Activated CD4-positive, alpha-beta T cell treated with anti-CD3 and anti-CD28 coated beads, Interleukin-2, amount 50 U/mL, for 48 hours (primary cell): ENCODE measurements around the gene ARHGAP22.

Experiments used
- DNase-seq, 2 experiments: peaks; one replicate each; pipeline ENCODE4 v3.0.0-alpha.2; 2020

Gene ARHGAP22

DNA sequence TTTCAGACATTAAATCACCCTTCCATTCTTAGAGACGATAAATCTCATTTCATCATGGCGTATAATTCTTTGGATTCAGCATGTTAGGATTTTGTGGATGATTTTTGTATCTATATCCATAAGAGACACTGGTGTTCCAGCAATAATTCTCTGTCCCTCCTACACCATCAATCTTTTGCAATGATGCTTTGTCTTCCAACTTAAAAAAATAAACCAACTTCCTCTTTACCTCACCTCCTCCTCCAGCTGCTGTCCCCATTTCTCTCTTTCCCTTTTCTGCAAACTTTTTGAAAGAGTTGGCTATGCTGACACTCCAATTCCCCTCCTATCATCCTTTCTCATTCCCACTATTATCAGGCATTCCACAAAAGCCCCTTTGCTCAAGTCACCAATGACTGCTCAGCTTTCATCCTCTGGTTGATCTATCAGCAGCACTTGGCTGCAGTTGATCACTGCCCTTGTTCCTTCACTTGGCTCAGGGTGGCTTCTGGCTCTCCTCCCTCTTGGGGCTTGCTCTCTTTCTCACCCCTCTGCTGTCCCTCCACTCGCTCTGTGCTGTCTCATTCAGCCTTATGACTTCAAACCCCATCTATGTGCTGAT lies 130.0 kb downstream of the ARHGAP22 start:
- DNase-seq: no peak

DNA sequence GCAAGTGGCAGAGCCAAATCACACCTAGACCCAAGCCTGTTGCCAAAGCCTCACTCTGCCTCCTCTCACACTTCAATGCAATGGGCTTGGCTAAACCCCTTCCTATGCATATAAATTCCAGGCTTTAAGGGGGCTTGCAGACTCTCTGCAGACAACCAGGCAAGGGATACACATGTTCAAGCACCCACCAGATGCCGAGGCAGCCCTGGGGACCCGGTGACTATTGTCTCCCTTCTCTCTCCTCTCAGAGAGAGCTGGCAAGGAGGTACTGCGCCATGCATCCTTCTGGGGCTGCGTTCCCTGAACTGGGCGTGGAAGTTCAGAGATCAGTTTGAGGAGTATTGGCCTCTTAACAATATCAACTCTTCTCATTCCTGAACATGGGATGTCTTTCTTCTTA lies 131.2 kb downstream of the ARHGAP22 start:
- no peak for DNase-seq

DNA sequence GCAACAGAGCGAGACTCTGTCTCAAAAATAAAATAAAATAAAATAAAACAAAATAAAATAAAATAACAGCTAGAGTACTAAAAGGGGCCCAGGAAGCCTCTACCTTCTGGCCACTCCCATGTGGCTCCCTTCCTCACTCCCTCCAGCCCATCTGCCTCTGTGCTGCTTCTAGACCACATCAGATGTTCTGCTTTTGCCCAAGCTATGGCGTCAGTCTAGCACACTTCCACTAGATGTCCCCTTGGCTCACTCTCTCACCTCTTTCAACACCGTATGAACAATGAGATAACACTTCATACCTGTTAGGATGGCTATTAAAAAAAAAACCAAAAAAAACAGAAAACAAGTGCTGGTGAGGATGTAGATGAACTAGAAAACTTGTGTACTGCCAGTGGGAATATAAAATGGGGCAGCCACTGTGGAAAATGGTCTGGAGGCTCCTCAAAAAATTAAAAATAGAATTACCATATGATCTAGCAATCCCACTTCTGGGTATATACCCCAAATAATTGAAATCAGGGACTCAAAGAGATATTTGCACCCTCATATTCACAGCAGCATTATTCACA lies 132.3 kb downstream of the ARHGAP22 start:
- DNase-seq: no peak

DNA sequence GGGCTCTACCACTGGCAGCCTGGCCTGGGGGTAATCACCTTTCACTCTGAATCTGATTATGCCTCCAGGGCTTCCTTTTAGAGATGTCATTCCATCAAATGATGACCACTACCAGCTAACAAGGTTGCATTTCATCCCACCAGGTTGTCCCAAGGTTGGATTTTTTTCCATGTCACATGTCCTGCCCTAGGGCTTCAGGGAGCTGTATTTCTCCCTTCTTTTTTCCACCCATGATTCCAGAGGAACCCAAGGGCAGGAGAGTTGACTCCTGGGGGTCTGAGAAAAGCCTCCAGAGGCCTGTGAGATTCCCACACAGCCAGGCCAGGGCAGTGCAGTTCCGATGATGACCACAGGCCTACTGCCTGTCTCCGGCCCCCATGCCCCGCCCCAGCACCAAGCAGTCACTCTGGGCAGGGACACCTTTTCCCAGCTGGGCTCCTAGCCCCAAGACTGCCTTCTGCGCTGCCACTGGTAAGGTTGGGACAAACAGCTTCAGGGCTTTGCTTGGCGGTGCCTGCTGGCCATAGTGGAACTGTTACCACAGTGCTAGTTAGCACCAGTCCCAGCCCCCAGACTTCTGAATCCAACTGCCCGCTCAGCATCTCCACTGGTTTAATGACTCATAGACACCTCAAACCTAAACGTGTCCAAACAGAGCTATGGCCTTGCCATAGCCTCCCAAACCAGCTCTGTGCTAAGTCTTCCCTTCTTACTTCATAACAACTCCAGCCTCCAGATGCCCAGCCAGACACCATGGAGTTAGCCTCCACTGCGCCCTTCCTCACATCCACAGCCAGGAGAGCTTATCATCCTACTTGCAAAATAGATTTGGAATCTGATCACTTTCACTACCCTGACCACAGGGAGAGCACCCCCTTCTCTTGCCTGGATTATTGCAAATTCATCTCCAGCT lies 133.7 kb downstream of the ARHGAP22 start:
- no peak for DNase-seq

DNA sequence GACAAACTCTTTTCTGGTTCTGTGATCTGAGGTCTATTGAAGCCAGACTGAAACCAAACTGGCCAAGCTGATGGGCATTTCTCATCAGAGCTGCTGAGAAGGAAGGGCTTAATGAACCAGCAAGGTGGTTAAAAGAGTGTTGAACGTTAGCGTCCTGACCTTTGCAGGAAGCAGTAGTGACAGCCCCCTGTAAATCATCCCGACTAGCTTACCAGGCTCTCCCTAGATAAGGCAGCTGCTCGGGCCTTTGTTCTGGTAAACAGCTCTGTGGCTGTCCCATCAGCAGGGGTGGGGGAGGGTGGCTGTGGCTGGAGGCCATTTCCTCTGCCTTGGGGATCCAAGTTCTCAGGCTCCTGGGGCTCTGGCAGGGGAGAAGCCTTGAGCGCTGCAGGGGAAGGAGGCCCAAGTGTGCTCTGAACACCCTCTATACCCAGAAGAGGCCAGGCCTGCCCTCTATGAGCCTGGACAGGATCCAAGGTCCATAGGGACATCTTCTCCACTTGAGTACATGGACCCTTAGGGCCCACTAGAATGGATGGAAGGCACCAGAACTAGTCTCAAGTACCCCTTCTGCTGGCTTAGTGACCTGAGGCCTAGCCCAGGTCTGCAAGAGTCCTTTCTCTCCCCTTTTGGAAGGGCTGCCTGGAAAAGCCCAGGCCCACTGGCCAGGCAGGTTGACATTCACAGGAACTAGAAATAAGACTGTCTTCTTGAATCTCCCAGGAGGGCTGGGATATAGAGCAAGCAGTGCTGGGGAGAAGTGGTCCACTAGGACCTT lies 134.6 kb downstream of the ARHGAP22 start:
- no peak for DNase-seq

DNA sequence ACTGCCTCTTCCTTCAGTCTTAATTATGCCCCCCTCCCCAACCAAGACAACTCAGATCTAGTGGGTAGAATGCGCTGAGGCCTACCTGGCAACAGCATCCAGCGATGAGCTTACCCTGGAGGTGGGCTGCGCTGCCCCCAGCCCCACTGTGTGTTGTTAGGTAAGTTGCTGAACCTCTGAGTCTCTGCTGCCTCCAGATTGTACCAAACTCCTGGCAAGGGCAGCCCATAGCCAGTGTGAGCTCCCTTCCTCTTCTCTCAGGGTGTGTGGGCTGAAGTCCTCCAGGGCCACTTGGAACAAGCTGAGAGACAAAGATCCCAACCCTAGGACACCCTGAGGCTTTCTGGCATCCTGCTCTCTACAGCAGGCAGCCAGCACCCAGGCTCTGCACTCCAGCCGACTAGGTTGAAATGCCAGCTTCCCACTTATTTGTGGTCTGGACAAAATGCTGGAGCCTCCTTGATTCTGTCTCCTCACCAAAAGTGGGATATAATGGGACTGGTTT lies 135.3 kb downstream of the ARHGAP22 start:
- no peak for DNase-seq

DNA sequence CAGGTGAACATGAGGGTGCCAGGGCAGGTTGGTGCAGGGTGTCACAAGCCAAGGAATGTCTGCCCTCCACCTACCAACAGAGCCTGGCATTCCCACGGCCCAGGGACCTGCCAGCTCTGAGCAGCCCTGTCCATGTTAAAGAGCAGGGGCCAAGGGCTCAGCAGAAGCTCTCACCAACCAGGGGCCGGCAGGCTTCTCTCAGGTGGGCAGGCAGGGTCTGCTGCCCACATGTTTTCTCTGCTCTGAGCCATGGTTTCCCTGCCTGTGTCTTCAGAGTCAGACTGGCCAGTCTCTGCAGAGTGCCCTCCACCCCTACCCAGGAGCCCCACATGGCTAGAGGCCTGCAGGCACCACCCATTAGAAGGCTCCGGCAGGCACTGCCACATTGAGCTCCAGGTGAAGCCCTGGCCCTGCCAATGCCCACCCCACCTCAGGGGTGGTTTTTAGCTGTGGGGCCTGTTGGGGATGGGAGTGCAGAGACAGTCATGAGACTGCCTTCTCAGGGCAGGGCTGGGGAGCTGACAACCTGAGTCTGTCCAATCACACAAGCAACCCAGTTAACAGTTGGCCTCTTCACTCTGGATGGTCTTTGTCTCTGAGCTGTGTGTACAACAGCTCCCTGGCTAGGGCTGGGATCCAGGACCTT lies 135.9 kb downstream of the ARHGAP22 start:
- no peak for DNase-seq

DNA sequence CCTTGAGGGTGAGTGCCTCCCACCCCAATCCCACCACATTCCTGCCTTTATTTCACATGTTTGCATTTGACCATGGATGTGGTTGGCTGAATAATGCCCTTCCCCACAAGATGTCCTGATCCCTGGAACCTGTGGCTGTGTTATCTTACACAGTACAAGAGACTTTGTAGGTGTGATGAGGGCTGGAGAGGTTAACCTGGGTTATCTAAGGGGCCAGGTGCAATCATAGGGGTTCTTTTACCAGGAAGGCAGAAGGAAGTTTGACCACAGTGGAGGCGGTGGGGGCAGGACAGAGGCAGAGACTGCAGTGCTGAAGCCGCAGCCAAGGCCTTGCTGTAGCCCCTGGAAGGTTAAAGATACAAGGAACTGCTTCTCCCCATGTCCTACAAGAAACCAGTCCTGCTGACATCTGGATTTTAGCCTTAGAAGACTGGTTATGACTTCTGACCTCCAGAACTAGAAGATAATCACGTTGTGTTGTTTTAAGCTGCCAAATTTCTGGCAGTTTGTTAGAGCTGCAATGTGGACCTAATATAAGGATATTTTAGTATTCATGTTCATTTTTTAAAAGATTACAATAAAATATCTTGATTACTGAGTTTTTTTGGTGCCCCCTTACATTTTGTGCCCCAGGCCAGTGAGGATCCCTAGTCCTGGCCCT lies 136.6 kb downstream of the ARHGAP22 start:
- DNase-seq: no peak

DNA sequence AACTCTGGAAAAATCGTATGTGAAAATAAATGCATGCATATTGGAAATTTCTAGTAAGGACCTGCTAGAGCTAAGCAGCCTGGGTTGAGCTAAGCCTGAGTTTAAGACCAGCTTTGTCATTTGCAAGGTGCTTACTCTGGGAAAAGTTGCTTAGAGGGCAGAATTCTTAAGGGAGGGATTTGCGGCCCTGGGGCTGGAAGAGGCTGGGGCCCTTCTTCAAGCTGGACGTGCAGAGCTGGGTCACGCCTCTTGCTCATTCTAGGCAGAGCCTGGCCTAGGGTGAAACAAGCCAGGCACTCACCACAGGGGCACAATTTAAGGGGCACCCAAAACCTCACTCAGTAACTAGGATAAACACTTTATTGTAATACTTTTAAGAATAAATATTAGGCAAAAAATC lies 137.2 kb downstream of the ARHGAP22 start:
- DNase-seq: no peak

DNA sequence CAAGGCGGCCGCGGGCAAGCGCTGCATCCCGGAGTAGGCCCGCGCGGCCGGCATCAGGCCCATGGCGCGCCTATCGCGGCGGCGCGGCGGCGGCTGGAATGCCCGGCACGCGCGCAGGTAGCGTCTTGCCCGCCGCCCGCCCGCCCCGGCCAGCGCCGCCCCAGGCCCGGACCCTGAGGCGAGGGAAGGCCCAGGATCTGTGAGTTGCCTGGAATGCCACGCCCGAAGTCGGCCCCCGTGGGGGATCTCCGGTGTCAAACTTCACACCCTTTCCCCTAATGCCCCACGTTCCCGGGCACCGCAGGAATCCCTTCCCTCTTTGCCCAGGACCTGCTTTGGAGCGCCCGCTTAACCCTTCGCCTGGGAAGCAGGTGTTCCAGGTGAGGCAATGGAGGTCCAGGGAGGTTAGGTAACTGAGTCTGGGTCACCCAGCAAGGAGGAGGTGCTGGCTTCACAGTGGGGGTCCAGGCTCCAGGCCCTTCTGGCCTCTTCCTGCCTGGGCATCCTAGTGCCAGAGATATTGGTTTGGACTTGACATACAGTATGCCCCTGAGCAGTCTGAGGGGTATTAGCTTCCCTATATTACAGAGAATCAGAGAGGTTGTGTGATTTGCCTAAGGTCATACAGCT lies 138.1 kb downstream of the ARHGAP22 start:
- no peak for DNase-seq

DNA sequence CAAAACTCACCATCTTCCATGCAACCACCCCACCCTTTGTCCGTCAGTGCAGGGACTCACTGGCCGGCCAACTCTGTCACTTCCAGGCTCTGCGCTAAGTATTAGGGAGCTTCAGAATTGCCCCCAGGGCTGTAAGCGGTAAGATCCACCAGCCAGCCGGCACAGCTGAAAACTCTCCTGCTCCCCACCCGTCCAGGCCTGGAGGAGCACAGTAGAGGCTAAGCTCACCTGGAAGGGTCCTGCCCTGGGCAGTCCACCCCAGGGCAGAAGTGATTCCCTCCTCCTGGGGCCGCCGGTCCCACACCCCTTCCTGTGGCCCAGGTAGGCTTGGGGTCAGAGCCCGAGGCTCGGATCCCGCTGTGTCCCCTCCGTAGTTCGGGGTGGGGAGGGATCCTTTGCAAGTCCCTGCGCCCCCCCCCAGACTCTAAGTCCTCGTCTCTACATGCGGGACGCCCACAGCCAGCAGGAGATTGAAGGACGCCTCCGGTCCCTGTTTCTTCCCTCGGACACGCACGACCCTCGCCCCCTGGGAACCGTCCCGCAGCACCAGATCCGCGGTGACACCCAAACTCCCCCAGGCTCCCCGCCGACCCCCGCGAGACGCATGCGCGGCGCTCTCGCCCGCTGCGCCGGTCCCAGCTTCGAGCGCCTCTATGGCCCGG lies 138.9 kb downstream of the ARHGAP22 start:
- DNase-seq: no peak

DNA sequence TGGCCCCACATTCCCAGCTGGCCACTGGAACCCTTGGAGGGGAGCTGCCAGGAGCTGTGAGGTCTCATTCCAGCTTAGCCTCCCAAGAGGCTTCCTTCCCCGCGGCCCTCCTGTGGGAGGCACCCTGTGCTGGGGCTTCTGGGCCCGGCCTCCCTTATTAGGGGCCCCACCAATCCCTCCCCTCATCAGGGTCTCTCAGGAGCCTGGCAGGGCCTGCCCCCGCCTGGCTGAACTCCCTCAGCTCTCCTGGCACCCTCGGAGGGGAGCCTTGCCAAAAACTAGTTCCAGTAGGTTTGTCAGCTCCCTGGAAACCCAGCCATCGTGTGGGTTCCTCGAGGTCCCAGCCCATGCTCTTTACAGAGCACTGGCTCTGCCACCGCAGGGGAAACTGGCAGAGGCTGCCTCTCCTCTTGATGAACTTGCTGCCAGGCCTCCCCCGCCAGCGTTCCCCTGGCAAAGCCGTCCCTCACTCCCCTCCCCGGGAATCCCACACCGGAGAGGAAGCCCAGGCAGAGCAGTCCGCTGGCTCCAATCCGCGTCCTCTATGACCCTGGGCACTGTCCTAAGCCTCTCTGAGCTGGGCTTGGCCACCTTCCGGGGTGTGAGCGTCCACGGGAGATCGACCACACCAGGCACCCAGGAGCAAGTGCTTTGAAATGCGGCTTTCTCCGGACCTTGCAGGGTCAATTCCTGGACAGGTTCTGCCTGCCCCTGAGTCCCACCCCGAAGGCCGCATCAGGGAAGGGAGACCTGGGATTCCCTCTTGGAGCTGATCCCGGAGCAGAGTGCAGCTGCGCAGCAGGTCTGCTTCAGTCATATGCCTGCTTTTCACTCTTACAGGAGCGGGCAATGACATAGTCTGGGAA lies 139.8 kb downstream of the ARHGAP22 start:
- DNase-seq: no peak

DNA sequence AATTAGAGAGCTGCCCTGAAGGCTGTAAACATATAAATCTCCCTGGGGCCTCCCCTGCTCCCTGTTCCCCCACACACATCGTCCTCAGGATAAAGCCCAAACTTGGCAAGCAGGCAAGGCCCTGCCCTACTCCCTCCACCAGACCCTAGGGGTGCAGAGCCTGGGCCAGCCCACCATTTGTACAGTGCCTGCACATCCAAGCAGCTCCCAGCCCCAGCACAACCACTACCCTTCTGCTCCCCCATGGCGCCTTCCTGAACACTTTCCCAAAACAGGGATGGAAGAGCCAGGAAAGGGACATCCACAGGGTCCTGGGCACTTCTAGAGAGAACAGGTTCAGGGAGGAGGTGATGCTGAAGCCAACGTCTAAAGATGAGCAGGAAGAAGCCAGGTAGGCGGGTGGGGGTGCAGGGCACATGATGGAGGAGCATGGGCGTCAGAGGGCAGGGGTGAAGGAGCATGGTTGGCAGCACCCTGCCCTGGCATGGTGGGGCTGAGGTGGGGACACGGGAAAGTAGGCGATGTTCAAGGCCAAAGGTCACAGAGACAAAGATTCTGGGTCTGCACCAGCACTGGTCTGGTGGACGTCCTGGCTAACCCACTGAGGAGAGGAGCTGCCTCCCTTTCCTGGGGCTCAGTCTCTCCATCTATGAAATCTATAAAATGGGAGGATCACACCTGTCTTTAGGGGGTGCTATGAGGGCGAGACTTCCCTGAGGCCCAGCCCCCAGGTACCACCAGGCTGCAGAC lies 140.6 kb downstream of the ARHGAP22 start:
- DNase-seq: no peak

DNA sequence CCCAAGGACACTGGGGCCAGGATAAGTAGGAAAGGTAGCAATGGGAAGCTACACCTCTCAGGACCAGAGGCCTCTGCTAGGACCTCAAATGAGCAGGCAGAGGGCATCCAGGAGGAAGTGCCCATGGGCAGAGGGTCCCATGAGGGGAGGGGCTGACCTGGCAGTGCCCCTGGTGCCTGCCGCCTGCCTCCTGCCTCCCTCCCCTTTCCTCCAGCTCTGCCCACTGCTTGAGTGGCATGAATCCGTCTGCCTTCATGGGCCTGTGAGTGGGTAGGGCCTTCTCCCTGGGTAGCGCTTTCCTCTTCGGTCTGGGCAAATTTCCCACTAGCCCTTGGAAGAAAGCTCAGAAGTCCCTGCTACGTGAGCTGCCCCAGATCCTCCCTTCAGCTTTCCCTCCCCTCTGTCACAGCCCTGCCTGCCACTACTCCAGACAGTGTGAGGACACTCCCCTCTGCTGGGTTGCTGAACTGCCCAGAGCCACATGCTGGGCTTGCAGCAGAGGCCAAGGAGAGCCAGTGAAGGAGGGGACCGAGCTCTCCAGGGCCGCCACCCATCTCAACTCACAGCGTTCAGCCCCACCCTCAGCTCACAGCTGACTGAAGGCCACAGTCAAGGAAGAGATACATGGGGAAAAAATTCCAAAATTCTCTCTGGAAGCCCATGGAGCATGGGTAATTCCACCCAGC lies 141.4 kb downstream of the ARHGAP22 start:
- DNase-seq: no peak

DNA sequence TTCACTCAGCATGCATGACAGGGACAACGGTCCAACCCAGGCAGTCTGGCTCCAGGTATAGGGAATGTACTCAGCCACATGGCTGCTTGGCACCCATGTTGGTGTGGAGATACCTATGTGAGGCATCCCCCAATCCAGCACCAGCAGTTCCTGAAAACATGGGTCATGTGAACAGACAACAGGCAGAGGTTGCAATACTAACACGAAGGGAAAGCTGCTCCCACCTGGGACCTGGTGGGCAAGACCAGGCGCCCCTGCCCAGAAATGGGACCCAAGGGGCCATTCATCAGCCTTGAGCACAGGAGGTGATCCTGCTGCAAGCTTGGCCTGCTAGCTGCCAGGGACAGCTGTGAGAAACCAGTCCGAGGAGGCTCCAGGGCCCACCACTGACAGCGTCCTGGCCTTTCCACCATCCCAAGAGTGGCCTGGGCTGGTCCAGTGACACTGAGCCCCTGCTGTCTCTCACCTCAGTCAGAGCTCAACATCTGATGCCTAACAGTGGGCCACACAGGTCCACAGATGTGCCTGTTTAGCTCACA lies 142.3 kb downstream of the ARHGAP22 start:
- DNase-seq: no peak

DNA sequence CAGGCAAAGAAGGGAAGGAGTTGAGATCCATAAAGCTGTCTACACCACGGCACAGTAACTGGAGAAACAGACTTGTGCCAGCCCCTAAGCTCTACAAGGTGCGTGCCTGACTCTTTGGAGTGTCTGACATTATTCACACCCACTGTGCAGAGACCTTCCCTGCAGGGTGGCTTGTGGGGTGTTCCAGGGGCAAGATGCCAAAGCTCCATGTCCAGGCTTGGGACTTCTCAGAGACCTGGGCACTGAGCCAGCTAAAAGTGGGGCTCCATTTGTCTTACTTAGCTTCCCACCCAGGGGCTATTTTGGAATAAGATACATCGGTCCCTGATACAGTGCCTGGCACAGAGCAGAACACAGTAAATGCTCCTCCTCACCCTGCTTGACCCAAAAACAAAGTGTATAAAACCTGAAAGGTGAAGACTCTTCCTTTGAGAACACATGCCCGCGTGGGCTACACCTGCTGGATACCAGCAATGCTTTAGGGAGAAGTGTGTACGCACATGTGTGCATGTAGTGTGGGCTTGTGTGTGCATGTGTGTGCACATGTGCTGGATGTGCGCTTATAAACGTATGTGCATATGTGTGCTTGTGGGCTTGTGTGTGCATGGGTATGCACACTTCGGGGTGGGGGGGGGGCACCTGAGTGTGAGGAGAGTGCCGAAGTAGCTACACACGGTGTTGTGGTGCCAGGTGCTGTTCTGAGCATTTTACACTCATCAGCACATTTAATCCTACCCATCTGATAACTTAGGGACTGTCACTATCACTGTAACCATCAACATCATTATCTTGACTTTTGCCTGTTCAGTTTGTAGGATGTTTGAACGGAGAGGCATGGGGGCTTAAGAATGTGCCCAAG lies 143.0 kb downstream of the ARHGAP22 start:
- DNase-seq: no peak

DNA sequence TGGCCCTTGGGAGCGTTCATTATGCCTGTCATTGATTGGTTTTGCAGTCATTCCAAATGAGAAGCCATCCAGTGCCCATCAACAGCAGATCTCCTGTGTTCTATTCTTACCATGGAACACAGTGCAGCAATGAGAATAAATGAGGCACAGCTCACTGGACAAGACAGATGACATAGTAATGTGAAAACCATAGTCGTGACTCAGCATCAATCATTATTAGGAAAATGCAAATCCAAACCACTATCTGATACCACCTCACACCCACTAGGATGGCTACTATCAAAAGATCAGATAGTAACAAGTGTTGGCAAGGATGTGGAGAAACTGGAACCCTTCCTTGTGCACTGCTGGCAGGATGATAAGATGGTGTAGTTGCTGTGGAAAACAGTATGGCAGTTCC lies 144.7 kb downstream of the ARHGAP22 start:
- DNase-seq: no peak
